Activated T-cell treated with anti-CD3 and anti-CD28 coated beads, Interleukin-2, amount 50 U/mL, for 4 hours (primary cell): ENCODE results near the gene SNX18. TPM values are rescaled to one million over a fixed set of nuclear protein-coding genes. Genes with fewer than 3 reads are reported as not detected.

Experiments
- ATAC-seq, 2 donors: fragments of 200-7000 bp; cut with Tn5 transposase; one replicate each; pipeline ENCODE4 v1.10.0; 2021
- DNase-seq: peaks from one replicate; pipeline ENCODE4 v3.0.0-alpha.2; 2020
- H3K27me3 Mint-ChIP-seq: one replicate; pipeline ENCODE4 v1.8.0; 2021; ENCODE audit warnings: low read depth, mixed read lengths
- H3K36me3 Mint-ChIP-seq: one replicate; pipeline ENCODE4 v1.8.0; 2022; ENCODE audit warnings: mixed read lengths; ENCODE audit not compliant: insufficient read depth
- H3K4me1 Mint-ChIP-seq: one replicate; pipeline ENCODE4 v1.8.0; 2021; ENCODE audit warnings: low read depth, mixed read lengths
- H3K4me3 Mint-ChIP-seq: one replicate; pipeline ENCODE4 v1.8.0; 2021; ENCODE audit warnings: mild to moderate bottlenecking, moderate library complexity, mixed read lengths
- H3K9me3 Mint-ChIP-seq: one replicate; pipeline ENCODE4 v1.8.0; 2021; ENCODE audit warnings: mixed read lengths
- total RNA-seq, 3 donors: library from RNA; stranded (reverse); gene quantifications; one replicate each; pipeline ENCODE4 v1.2.1, GENCODE V29; 2021

The SNX18 gene
- total RNA-seq, 3 donors from 2014 or later, result 10.2 to 11.7 (median 10.9) TPM

DNA sequence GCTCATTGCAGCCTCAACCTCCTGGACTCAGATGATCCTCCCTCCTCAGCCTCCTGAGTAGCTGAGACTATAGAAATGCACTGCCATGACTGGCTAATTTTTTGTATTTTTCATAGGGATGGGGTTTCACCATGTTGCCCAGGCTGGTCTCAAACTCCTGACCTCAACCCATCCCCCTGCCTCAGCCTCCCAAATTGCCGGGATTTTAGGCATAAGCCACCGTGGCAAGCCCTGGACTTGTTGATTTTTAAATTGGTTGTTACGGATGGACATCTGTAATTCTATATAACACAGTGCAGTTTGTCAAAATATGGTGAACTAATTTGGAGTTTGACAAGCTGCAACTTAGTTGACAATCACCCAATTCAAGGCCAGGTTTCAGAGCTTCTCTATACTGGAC lies 22.7 kb downstream of the SNX18 start:
- H3K4me3 Mint-ChIP-seq, result no peak overlapping the region

DNA sequence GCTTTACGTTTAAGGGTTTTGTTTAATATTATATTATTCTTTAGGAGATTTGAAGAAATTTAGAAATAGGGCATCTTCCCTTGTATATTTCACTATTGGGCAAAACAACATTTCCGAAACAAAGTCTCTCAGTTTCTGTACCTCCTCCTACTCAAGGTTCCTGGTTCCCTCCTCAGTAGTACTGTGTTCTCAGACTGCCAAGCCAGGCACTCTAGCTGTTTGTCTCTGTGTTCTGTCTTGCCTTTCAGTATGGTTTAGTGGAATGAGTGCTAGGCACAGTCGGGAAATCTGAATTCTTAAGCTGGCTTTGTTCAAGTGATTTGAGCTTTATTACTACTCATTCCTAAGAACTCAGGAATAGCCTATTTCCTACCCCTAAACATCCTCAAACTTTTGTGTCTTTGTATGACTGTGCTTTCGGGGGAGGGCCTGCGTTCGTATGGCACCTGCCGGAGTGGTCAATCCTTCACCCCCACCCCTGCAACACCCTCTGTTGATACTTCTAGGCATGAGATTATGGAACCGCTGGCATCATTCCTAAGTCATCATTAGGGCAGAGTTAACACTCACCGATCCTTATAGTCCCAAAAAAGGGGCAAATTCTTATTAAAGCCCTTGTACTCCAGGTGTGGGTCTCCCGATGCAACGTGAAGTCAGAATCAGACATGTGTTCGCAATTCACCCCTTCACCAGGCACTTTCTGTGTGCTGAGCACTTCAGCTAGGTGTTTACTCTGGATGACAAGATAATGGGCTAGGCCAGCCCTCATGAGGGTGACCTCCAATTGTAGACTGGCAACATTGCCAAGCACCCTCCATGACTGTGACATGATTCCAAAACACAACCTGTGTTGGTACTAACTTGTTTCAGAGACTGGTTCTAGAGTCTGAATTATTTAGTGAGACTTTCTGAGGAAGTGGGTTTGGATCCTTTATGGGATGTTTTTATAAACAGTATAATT lies 24.5 kb downstream of the SNX18 start:
- peaks cover 14% of the 10 kb centered on the region for H3K36me3 Mint-ChIP-seq
- ATAC-seq (no peak), DNase-seq (no peak)
- no peaks in the 10 kb centered on the region for H3K9me3 Mint-ChIP-seq
- H3K27me3 Mint-ChIP-seq, result no peaks in the 10 kb centered on the region
- H3K4me1 Mint-ChIP-seq, result peaks cover 11% of the 10 kb centered on the region
- H3K4me3 Mint-ChIP-seq, result no peak overlapping the region

More for the DNA sequence above, 22.7 kb downstream of the SNX18 start:
- ATAC-seq (no peak), DNase-seq (no peak)
- H3K9me3 Mint-ChIP-seq, result no peaks in the 10 kb centered on the region
- peaks cover 15% of the 10 kb centered on the region for H3K36me3 Mint-ChIP-seq
- H3K27me3 Mint-ChIP-seq, result no peaks in the 10 kb centered on the region
- peaks cover 14% of the 10 kb centered on the region for H3K4me1 Mint-ChIP-seq

DNA sequence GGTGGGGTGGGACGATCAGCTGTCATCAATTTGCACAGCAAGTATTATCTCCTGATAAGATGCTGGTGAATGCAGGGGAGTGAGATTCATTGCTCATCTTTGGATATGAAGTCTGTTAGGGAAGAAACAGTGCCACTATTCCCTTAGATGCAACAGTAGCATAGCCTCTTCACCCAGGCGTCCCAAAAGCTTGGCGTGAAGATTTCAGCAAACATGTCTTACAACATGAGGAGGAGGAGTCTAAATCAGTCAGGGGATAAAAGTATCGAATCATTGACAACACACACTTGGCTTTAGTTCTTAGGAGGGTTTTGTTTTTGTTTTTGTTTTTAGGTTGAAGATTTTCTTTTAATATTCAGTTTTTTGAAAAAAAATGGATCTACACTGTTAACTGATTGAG lies 26.5 kb downstream of the SNX18 start:
- Mint-ChIP-seq H3K4me1 (peaks cover 6% of the 10 kb centered on the region), H3K27me3 (no peaks in the 10 kb centered on the region), H3K36me3 (peaks cover 16% of the 10 kb centered on the region), H3K9me3 (no peaks in the 10 kb centered on the region), H3K4me3 (no peak overlapping the region)
- ATAC-seq (no peak), DNase-seq (no peak)

- DNase-seq (no peak), ATAC-seq (no peak)
- peaks cover 4% of the 10 kb centered on the region for H3K4me1 Mint-ChIP-seq
- H3K36me3 Mint-ChIP-seq, result peaks cover 19% of the 10 kb centered on the region
- H3K27me3 Mint-ChIP-seq, result no peaks in the 10 kb centered on the region
- no peaks in the 10 kb centered on the region for H3K9me3 Mint-ChIP-seq
- no peak overlapping the region for H3K4me3 Mint-ChIP-seq
These were observed 28.2 kb downstream of the SNX18 start for GRCh38 chr5:54545796-54546195.

DNA sequence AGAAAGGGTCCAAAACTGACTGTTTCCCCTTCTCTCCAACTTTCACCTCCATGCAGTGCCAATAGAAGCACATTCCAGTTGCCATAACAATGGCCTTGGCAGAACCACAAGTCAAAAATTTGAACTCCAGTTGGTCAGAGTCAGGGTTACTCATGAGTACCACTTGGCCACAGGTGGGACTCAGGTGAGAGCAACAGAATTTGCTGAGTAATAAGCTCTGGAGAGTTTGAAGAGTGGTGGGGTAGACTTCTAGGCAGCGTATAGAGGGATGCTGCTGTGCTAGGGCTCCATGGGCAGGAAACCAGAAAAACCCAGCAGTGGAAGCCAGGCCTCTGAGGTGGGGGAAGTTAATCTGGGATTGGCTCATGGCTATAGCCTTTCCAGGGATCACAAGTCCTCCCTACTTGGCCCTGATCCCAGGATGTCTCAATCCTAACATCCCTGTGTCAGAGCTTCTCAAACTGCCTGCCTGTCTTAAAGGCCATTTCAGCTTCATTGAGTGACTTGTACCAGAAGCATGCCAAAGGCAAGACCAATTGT lies 30.2 kb downstream of the SNX18 start:
- DNase-seq, result no peak
- Mint-ChIP-seq H3K27me3 (no peaks in the 10 kb centered on the region), H3K4me3 (no peak overlapping the region), H3K36me3 (peaks cover 18% of the 10 kb centered on the region), H3K4me1 (no peaks in the 10 kb centered on the region), H3K9me3 (no peaks in the 10 kb centered on the region)
- ATAC-seq, result no peak

DNA sequence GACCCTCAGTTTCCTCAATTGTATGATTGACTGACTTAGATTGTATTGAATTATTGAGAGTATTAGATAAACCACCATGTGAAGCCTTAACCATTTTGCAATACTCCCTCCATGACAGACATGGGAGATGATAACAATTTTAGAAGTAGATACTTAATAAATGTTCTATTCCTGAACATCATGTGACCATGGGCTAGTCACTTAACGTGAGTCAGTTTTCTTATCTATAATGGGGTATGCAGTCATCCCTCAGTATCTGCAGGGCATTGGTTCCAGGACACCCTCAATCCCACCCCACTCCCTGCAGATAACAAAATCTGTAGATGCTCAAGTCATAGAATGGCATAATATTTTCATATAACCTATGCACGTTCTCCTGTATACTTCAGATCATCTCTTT lies 31.0 kb downstream of the SNX18 start:
- DNase-seq, result no peak
- ATAC-seq, result no peak
- H3K4me3 Mint-ChIP-seq, result no peak overlapping the region
- no peaks in the 10 kb centered on the region for H3K27me3 Mint-ChIP-seq
- H3K9me3 Mint-ChIP-seq, result no peaks in the 10 kb centered on the region
- peaks cover 14% of the 10 kb centered on the region for H3K36me3 Mint-ChIP-seq
- no peaks in the 10 kb centered on the region for H3K4me1 Mint-ChIP-seq

GRCh38 chr5:54551292-54551691 lies 33.7 kb downstream of the SNX18 start:
- ATAC-seq (no peak), DNase-seq (no peak)
- no peak overlapping the region for H3K4me3 Mint-ChIP-seq
- no peaks in the 10 kb centered on the region for H3K4me1 Mint-ChIP-seq
- H3K27me3 Mint-ChIP-seq, result no peaks in the 10 kb centered on the region
- peaks cover 7% of the 10 kb centered on the region for H3K36me3 Mint-ChIP-seq
- no peaks in the 10 kb centered on the region for H3K9me3 Mint-ChIP-seq

GRCh38 chr5:54551926-54552325 lies 34.4 kb downstream of the SNX18 start:
- H3K9me3 Mint-ChIP-seq, result no peaks in the 10 kb centered on the region
- ATAC-seq (no peak), DNase-seq (no peak)
- no peak overlapping the region for H3K4me3 Mint-ChIP-seq
- no peaks in the 10 kb centered on the region for H3K27me3 Mint-ChIP-seq
- peaks cover 7% of the 10 kb centered on the region for H3K36me3 Mint-ChIP-seq
- no peaks in the 10 kb centered on the region for H3K4me1 Mint-ChIP-seq

DNA sequence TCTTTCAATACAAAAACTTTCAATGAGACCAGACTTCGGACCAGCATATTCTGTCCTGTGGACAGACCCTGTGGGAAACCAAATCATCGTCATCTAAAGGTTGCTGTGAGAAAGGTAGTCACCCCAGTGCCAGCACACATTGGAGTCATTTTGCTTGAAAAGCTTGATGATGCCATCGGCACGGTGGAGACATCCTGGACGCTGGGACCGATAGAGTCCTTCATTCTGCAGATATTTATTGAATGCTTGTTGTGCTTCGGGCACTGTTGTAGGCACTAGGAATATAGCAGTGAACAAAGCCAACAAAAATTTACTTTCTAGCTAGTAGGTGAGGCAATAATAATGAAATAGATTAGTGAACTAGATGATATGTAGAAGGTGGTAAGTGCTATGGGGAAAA lies 34.9 kb downstream of the SNX18 start:
- peaks cover 4% of the 10 kb centered on the region for H3K36me3 Mint-ChIP-seq
- no peak overlapping the region for H3K4me3 Mint-ChIP-seq
- no peaks in the 10 kb centered on the region for H3K9me3 Mint-ChIP-seq
- H3K4me1 Mint-ChIP-seq, result no peaks in the 10 kb centered on the region
- H3K27me3 Mint-ChIP-seq, result no peaks in the 10 kb centered on the region
- no peak for ATAC-seq
- no peak for DNase-seq

DNA sequence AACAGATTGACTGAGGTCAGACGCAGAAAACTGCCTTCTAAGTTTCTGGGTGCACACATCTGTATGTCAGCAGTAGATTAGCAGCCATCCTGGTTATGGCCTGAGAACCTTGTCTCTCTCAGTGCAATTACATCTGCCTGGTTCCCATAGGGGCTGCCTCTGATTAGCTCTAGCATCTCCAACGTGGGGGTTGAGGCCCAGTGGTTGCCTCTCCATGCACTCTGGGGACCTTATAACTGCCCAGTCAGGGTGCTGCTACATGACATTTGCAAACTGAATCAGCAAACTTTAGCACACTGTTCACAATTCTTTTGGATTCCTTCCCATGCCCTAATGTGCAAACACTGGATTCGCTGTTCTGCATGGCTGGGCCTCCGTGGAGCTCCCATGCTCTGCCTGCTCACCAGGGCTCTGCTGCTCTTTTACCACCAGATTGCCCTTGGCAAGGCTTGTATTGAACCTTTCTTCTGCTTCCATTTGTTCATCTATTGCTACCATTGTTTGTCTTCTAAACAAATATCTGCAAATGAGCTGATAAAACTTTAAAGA lies 36.2 kb downstream of the SNX18 start:
- Mint-ChIP-seq H3K36me3 (peaks cover 4% of the 10 kb centered on the region), H3K9me3 (no peaks in the 10 kb centered on the region)

DNA sequence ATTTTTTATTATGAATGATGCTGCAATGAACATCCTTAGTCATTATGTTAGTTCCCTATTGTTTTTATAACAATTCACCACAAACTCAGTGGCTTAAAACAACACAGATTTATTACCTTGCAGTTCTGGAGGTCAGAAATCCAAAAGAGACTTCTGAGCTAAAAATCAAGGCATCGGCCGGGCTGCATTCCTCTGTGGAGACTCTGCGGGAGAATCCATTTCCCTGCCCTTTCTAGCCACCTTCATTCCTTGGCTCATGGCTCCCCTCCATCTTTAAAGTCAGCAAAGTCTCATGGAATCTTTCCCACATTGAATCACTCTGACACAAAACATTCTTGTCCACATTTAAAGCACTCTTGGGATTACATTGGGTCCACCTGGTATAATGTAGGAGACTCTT lies 38.6 kb downstream of the SNX18 start:
- Mint-ChIP-seq H3K36me3 (no peaks in the 10 kb centered on the region), H3K4me3 (no peak overlapping the region), H3K9me3 (no peaks in the 10 kb centered on the region), H3K4me1 (peaks cover 1% of the 10 kb centered on the region), H3K27me3 (no peaks in the 10 kb centered on the region)
- no peak for DNase-seq
- no peak for ATAC-seq

More for the DNA sequence above, 36.2 kb downstream of the SNX18 start:
- no peak overlapping the region for H3K4me3 Mint-ChIP-seq
- no peaks in the 10 kb centered on the region for H3K4me1 Mint-ChIP-seq
- no peaks in the 10 kb centered on the region for H3K27me3 Mint-ChIP-seq
- no peak for ATAC-seq
- no peak for DNase-seq

DNA sequence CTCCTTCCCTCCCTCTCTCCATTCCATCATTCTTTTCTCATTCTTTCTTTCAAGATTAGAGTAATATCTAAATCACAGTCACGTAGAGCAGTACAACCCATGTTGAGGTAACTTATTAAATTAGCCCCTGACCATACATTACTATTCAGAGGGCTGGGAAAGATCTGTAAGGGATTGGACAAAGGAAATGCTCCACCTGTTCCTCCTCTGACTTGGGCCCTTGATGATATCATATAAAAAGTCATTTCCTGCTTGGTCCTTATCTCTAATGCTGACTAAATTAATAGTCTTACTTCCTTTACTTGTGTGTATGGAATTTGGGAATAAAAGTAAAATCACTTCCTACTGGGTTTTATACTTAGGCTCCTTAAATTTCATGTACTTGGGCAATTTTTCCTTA lies 40.8 kb downstream of the SNX18 start:
- no peaks in the 10 kb centered on the region for H3K27me3 Mint-ChIP-seq
- ATAC-seq (no peak), DNase-seq (no peak)

DNA sequence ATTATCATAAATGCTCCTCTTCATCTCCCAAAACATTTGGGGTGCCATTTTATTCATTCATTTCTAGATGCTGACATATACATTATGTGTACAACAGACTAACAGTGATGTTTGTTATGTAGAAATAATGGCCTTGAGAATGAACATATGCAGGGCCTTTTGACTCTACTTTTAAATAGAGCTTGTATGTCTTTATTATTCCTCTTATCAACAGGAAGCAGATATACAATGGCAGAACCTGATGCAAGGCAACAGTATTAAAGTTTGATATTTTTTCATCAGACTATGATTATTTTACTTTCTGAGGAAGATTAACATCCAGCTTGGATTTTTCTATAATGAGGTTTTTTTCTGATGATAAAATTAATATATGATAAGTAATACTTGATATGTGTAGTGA lies 44.1 kb downstream of the SNX18 start:
- no peak for ATAC-seq
- peaks cover 1% of the 10 kb centered on the region for H3K4me1 Mint-ChIP-seq
- no peaks in the 10 kb centered on the region for H3K9me3 Mint-ChIP-seq
- no peaks in the 10 kb centered on the region for H3K36me3 Mint-ChIP-seq
- no peak overlapping the region for H3K4me3 Mint-ChIP-seq
- no peaks in the 10 kb centered on the region for H3K27me3 Mint-ChIP-seq
- no peak for DNase-seq

More for the DNA sequence above, 40.8 kb downstream of the SNX18 start:
- Mint-ChIP-seq H3K9me3 (no peaks in the 10 kb centered on the region), H3K36me3 (no peaks in the 10 kb centered on the region), H3K4me3 (no peak overlapping the region), H3K4me1 (peaks cover 1% of the 10 kb centered on the region)

GRCh38 chr5:54563083-54563761 lies 45.7 kb downstream of the SNX18 start:
- DNase-seq (no peak), ATAC-seq (no peak)
- H3K36me3 Mint-ChIP-seq, result no peaks in the 10 kb centered on the region
- H3K27me3 Mint-ChIP-seq, result no peaks in the 10 kb centered on the region
- H3K4me3 Mint-ChIP-seq, result no peak overlapping the region
- H3K9me3 Mint-ChIP-seq, result no peaks in the 10 kb centered on the region
- H3K4me1 Mint-ChIP-seq, result peaks cover 1% of the 10 kb centered on the region
